ENCODE data around the gene DYRK1B. TPM values are rescaled to one million over a fixed set of nuclear protein-coding genes. Genes with fewer than 3 reads are reported as not detected.

DYRK1B gene
- total and polyA plus RNA-seq, 2 experiments from 2014 or later: 6.5 to 8.6 TPM

DNA sequence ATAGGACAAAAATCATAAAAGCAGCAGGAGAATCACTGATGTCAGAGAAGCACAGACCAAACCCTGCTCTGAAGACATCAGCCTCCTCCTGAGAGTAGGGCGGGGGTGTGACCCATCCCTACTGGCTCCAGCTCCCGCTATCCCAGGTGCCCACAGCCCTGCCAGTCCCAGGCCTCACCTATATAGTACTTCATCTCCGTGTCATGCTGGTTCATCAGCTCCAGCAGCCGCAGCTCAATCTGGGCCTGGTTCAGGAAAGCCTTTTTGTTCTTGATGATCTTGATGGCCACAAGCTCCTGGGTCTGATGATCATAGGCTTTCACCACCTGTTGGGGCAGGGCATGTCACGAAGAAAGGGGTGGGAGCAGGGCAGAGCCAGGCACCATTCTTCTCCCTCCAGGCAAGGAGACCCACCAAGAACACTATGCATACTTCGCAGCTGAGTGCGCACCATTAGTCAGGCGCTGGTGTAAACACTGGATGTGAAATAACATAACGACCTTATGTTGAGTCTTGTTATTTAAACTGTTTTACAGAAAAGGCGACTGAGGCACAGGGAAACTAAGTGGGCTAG is 4.2 kb downstream of the DYRK1B start:
- no peak for DNase-seq (ENCODE audit: low spot score)
- H3K36me3 ChIP-seq (ENCODE audit: insufficient read depth): peaks cover 4% of the 10 kb centered on the region
- H3K79me2 ChIP-seq (replicated peaks; ENCODE audit: insufficient read depth): peaks cover 6% of the 10 kb centered on the region
- H3K4me3 ChIP-seq: no peak overlapping the region
- H3K27me3 ChIP-seq (ENCODE audit: insufficient read depth): no peaks in the 10 kb centered on the region
- Mint-ChIP-seq H3K4me3 (no peak overlapping the region), H3K4me1 (peaks cover 20% of the 10 kb centered on the region), H3K9me3 (no peaks in the 10 kb centered on the region), H3K27me3 (ENCODE audit: insufficient read depth, low read depth, poor library complexity) (peaks cover 20% of the 10 kb centered on the region), H3K36me3 (ENCODE audit: low read depth) (peaks cover 47% of the 10 kb centered on the region), H3K27ac (no peak overlapping the region)
- H3K27ac ChIP-seq (ENCODE audit: low read depth): no peak overlapping the region
- TF ChIP-seq CREB1 (CRISPR knock-in tag; IDR thresholded peaks at IDR 0.05; ENCODE audit: low read depth): no peak
- no peak for TF ChIP-seq NANOG (IDR thresholded peaks at IDR 0.05; ENCODE audit: borderline replicate concordance)
- no peak for TF ChIP-seq JUNB (IDR thresholded peaks at IDR 0.05; ENCODE audit: unreplicated experiment)
- TF ChIP-seq REST (IDR thresholded peaks at IDR 0.05; ENCODE audit: unreplicated experiment): no peak
- TF ChIP-seq EZH2phosphoT487 (IDR thresholded peaks at IDR 0.05; ENCODE audit: unreplicated experiment): no peak
- TF ChIP-seq ETS1 (IDR thresholded peaks at IDR 0.05): no peak
- no peak for TF ChIP-seq ZNF462 (CRISPR knock-in tag; IDR thresholded peaks at IDR 0.05)
- no peak for TF ChIP-seq ZNF114 (CRISPR knock-in tag; IDR thresholded peaks at IDR 0.05)
- TF ChIP-seq, protein P1, sequence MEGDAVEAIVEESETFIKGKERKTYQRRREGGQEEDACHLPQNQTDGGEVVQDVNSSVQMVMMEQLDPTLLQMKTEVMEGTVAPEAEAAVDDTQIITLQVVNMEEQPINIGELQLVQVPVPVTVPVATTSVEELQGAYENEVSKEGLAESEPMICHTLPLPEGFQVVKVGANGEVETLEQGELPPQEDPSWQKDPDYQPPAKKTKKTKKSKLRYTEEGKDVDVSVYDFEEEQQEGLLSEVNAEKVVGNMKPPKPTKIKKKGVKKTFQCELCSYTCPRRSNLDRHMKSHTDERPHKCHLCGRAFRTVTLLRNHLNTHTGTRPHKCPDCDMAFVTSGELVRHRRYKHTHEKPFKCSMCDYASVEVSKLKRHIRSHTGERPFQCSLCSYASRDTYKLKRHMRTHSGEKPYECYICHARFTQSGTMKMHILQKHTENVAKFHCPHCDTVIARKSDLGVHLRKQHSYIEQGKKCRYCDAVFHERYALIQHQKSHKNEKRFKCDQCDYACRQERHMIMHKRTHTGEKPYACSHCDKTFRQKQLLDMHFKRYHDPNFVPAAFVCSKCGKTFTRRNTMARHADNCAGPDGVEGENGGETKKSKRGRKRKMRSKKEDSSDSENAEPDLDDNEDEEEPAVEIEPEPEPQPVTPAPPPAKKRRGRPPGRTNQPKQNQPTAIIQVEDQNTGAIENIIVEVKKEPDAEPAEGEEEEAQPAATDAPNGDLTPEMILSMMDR (conservative IDR thresholded peaks at IDR 0.05; ENCODE audit: low read depth in 2 of 2): no peak
- no peak for TF ChIP-seq EZH2 (IDR thresholded peaks at IDR 0.05; ENCODE audit: low read depth, unreplicated experiment)
- TF ChIP-seq STAT1 (IDR thresholded peaks at IDR 0.05; ENCODE audit: unreplicated experiment): no peak
- TF ChIP-seq POLR2AphosphoS5 (IDR thresholded peaks at IDR 0.05; ENCODE audit: low read depth): no peak
- TF ChIP-seq ZNF331 (CRISPR knock-in tag; IDR thresholded peaks at IDR 0.05; ENCODE audit: low read depth): no peak
- no peaks in the 10 kb centered on the region for H3K9me2 ChIP-seq (ENCODE audit: insufficient read depth)
- 0 out of 2 replicates have a peak, but pooled peaks cover 3% of the 10 kb centered on the region for H4K20me1 ChIP-seq (replicated peaks; ENCODE audit: insufficient read depth)
- H3K4me1 ChIP-seq (ENCODE audit: insufficient read depth): peaks cover 5% of the 10 kb centered on the region; the same call in 1 of the 2 replicates
- no peak for ATAC-seq
- no peak overlapping the region for H3K4me2 ChIP-seq
- H2AFZ ChIP-seq: no peak overlapping the region
- peaks cover 6% of the 10 kb centered on the region for H3F3A ChIP-seq (replicated peaks; ENCODE audit: low read depth)

Data from GM23338 (cell line).